Liver (tissue), 3 donors: ENCODE measurements around the gene LRRC36.

Experiments used
- EGR1 ChIP-seq, 2 donors: IDR thresholded peaks; 2 replicates each; pipeline ENCODE4 v1.6.1; 2016 to 2018; ENCODE audit warnings: antibody characterized with exemption in 2 of 2, low read depth in 2 of 2
- GABPA ChIP-seq, 2 donors: IDR thresholded peaks in 1 of 2; conservative IDR thresholded peaks in 1 of 2; 2 replicates each; pipeline ENCODE4 v1.6.1; 2016; ENCODE audit warnings: antibody characterized with exemption in 2 of 2, mild to moderate bottlenecking in 1 of 2, moderate library complexity in 1 of 2
- RAD21 ChIP-seq, 2 donors: IDR thresholded peaks; 2 replicates each; pipeline ENCODE4 v1.6.1; 2016; ENCODE audit warnings: antibody characterized with exemption in 2 of 2, mild to moderate bottlenecking in 2 of 2
- SP1 ChIP-seq: IDR thresholded peaks from 2 replicates; pipeline ENCODE4 v1.6.1; 2018; ENCODE audit warnings: antibody characterized with exemption, mild to moderate bottlenecking
- TAF1 ChIP-seq: conservative IDR thresholded peaks from 2 replicates; pipeline ENCODE4 v1.6.1; 2016; ENCODE audit warnings: antibody characterized with exemption, mild to moderate bottlenecking
- TF ChIP-seq, protein P1 (sequence below): fragments of 150-350 bp; IDR thresholded peaks from 2 replicates; pipeline ENCODE4 v1.5.1; 2017; ENCODE audit warnings: improper control_type of control experiment, low read depth, low read length; ENCODE audit not compliant: missing input control
- TF ChIP-seq, protein P2 (sequence below): IDR thresholded peaks from 2 replicates; pipeline ENCODE4 v1.6.1; 2016; ENCODE audit warnings: antibody characterized with exemption
- TF ChIP-seq, protein P3 (sequence below): IDR thresholded peaks from 2 replicates; pipeline ENCODE4 v1.6.1; 2016; ENCODE audit warnings: antibody characterized with exemption, mild to moderate bottlenecking
- donor health status: healthy.
- donor health status: healthy.

DNA sequence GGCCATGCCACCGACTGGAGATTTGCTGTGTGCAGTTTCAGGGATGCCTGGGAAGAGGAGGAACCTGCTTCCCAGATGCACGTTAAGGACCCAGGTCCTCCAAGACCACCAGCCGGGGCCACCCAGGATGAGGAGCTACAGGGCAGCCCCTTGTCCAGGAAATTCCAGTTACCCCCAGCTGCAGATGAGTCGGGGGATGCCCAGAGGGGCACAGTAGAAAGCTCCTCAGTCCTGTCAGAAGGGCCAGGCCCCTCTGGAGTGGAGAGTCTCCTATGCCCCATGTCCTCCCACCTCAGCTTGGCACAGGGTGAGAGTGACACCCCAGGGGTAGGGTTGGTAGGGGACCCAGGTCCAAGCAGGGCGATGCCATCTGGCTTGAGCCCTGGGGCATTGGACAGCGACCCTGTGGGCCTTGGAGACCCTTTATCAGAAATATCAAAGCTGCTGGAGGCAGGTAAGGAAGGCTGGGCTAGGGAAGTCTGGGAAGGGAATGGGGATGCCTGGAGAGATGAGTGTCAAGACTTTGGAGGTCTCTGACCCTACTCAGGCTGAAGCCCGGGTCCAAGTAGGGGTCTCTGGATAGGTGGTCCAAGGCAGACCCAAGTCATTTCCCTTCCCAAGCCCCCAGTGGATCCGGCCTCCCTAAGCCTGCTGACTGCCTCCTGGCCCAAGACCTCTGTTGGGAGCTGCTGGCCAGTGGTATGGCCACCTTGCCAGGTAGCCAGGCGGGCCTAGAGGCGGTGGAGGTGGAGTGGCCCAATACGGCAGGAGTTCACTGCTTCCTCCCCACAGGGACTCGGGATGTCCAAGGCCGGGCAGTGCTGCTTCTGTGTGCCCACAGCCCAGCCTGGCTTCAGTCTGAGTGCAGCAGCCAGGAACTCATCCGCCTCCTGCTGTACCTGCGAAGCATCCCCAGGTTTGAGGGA, 46.3 kb upstream of the LRRC36 start:
- TF ChIP-seq TAF1 (no peak), GABPA (IDR thresholded peaks at IDR 0.05 in 1 of 2, conservative IDR thresholded peaks at IDR 0.05 in 1 of 2) (no peak), SP1 (no peak), EGR1 (IDR thresholded peaks at IDR 0.05; ENCODE audit: low read depth in 2 of 2) (no peak), RAD21 (IDR thresholded peaks at IDR 0.05) (no peak)
- TF ChIP-seq, protein P1, sequence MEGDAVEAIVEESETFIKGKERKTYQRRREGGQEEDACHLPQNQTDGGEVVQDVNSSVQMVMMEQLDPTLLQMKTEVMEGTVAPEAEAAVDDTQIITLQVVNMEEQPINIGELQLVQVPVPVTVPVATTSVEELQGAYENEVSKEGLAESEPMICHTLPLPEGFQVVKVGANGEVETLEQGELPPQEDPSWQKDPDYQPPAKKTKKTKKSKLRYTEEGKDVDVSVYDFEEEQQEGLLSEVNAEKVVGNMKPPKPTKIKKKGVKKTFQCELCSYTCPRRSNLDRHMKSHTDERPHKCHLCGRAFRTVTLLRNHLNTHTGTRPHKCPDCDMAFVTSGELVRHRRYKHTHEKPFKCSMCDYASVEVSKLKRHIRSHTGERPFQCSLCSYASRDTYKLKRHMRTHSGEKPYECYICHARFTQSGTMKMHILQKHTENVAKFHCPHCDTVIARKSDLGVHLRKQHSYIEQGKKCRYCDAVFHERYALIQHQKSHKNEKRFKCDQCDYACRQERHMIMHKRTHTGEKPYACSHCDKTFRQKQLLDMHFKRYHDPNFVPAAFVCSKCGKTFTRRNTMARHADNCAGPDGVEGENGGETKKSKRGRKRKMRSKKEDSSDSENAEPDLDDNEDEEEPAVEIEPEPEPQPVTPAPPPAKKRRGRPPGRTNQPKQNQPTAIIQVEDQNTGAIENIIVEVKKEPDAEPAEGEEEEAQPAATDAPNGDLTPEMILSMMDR = no peak
- TF ChIP-seq, protein P2, sequence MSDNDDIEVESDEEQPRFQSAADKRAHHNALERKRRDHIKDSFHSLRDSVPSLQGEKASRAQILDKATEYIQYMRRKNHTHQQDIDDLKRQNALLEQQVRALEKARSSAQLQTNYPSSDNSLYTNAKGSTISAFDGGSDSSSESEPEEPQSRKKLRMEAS = no peak
- TF ChIP-seq, protein P3, sequence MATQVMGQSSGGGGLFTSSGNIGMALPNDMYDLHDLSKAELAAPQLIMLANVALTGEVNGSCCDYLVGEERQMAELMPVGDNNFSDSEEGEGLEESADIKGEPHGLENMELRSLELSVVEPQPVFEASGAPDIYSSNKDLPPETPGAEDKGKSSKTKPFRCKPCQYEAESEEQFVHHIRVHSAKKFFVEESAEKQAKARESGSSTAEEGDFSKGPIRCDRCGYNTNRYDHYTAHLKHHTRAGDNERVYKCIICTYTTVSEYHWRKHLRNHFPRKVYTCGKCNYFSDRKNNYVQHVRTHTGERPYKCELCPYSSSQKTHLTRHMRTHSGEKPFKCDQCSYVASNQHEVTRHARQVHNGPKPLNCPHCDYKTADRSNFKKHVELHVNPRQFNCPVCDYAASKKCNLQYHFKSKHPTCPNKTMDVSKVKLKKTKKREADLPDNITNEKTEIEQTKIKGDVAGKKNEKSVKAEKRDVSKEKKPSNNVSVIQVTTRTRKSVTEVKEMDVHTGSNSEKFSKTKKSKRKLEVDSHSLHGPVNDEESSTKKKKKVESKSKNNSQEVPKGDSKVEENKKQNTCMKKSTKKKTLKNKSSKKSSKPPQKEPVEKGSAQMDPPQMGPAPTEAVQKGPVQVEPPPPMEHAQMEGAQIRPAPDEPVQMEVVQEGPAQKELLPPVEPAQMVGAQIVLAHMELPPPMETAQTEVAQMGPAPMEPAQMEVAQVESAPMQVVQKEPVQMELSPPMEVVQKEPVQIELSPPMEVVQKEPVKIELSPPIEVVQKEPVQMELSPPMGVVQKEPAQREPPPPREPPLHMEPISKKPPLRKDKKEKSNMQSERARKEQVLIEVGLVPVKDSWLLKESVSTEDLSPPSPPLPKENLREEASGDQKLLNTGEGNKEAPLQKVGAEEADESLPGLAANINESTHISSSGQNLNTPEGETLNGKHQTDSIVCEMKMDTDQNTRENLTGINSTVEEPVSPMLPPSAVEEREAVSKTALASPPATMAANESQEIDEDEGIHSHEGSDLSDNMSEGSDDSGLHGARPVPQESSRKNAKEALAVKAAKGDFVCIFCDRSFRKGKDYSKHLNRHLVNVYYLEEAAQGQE = no peak
